Activated CD8-positive, alpha-beta memory T cell treated with anti-CD3 and anti-CD28 coated beads, Interleukin-2, amount 50 U/mL, for 24 hours (primary cell): Measurements from ENCODE around the gene TOX3.

Source experiments
- DNase-seq: peaks from one replicate; pipeline ENCODE4 v3.0.0-alpha.2; 2020; ENCODE audit errors: extremely low read depth

TOX3 gene

DNA sequence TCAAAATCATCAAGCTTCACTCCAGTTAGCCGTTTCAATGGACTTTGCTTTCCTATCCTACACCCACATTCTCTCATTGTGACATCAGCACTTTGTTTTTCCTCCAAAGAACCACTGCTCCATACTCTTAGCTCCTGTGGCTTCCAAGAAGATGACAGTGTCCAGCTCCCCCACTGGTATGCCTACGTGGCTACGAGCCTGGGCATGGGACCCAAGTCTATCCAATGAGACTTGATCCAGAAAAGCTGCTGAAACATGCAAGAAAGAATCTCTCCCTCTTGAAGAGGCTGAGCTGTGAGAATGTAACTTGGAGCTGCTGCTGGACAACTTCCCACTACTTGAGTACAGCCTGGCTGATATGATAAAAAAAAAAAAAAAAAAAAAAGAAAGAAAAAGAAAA is 9.4 kb downstream of the TOX3 start:
- no peak for DNase-seq

- no peak for DNase-seq
Measured at GRCh38 chr16:52535076-52535475, 11.9 kb downstream of the TOX3 start.

DNA sequence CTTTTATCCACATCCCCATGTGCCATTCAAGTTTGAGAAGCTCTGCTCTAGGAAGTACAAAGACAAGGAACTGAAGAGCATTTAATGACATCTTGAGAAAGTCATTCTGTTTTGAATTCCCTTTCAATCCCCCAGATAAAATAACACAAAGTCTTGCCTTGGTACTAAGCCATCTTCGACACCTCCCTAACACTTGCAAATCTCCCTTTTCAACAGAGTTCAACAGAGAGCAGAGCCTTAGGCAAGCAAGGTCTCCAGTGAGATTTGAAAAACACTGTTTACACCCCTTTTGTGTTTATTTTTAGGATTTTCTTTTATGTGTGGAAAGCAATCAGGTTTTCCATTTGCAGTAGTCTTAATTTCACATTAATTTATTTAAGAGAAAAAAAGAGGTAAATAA is 13.6 kb downstream of the TOX3 start:
- no peak for DNase-seq

DNA sequence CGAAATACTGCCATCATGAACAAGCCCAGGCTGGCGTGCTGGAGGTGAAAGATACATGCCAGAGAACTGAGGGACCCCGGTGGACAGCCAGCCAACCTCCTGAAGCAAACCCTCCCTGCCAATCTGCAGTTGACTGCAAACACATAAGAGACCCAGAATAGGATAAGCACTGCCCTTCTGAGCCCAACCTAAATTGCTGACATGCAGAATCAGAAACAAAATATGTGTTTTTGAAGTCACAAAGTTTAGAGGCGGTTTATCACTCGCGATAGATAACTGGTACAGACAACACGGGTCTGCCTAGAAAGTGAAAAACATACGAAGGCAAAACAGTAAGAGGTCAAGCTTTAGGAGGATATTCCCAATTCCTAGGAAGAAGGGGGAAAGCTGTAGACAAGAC is 14.6 kb downstream of the TOX3 start:
- DNase-seq = no peak

DNA sequence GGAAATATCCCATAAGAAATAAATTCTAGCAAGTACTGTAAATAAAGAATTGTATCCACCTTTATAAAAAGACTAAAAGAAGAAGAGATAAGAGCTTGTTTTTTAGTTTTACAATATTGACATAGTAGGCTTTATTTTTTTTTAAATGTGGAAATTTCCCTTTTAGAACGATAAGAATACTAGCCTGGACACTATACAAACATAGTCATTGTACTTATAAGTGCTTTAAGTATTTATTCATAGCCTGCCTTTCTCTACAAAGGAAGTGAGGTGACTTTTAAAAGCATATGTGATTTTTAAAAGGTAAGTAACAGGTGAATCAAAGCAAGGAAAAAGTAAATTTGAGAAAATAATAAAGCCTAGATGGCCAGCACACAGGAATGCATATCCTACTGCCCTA is 17.7 kb downstream of the TOX3 start:
- DNase-seq = no peak

DNA sequence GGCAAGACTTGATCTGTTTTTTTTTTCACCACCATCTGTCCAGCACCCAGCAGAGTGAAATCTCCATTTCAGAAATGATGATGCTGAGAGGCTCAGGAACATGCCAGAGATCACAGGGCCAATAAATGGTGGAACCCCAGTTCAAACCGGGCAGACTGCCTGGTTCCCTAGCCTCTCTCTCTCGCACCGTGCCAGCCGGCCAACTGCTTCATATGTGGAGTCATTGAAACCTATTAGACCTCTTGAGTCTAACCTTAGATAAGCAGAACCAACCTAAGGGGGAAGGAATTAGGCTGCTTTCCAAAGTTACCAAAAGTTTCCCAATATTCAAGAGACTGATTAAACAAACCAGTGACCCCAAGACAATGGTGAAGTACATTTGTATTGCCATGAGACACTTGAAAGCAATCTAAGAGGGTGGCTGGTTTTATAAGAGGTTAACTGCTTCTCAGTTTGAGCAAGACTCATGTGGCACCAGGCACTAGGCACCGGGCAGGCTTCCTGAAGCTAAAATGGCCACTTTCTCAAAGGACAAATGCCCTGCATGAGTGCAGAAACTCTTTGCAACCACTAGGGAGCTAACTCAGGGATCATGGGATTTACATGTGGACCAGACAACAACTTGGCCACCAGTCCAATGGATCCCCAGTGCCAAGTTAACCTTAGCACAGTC is 18.4 kb downstream of the TOX3 start:
- no peak for DNase-seq

DNA sequence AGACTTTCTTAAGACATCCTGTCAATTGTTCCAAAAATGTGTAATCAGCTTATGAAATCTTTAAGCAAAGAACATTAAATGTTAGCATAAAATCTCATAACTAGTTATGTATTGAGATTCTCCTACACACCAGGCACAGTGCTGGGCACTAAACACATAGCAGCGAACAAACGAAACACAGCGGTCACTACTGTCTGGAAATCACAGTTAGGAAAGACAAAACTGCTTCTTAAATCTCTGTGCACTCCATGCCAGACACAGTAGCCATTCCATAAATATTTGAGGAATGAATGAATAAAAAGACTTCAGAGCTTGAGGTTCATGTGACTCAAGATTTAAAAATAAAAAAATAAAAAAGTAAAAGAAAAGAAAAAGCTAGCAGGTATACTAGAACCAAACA is 20.1 kb downstream of the TOX3 start:
- DNase-seq = no peak

DNA sequence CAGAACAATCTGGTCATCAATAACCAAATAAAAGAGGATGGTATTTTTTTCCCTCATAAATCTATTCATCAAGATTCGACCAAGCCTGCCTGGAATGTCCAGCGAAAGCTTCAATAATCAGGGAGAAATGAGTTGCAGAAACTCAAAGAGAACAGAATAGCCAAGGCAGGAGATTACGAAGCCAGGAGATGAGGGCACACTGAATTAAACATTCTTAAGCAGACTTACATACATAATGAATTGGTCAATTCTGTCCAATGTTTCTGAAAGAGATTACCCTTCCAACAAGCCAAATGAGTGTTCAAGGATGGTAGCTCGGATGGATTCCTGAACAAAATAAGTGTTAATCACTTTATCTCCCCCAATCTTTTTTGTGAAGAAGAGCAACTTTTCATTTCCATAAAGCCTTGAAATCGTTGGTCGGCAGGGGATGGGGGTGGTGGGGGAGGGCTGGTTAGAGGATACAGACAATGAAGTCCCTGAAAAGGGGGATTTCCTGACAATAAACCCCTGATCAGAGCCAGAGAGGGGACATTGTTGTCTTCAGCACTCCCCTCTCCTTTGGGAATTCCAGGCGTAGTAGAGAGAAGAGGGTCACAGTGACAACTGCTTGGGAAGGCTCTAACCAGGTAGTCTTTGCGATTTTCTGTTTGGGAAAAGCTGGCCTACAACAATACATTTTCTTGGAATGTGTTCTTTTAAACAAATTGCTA is 20.7 kb downstream of the TOX3 start:
- DNase-seq = no peak

GRCh38 chr16:52521570-52521969 is 25.4 kb downstream of the TOX3 start:
- DNase-seq = no peak

DNA sequence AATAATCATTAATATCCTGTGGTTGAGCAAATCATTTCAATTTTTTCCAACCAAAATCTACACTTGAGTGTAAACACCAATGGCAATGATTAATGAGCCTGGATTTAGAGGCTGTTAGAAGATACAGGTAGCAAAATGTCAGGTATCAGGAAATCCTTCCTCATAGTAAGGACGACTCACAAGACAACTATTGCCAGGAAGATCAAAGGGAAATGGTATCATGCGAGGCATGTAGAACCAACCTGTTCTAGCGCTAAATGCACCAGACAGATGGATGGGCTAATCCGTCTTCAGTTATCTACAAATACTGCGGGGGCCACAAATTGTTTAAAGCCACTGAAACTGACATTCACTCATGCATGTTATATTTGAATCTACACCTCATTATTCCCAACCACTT is 28.1 kb downstream of the TOX3 start:
- no peak for DNase-seq

- DNase-seq = no peak
Measured at GRCh38 chr16:52515068-52515671, 31.8 kb downstream of the TOX3 start.

- DNase-seq = no peak
Measured at GRCh38 chr16:52512297-52512987, 34.5 kb downstream of the TOX3 start.

DNA sequence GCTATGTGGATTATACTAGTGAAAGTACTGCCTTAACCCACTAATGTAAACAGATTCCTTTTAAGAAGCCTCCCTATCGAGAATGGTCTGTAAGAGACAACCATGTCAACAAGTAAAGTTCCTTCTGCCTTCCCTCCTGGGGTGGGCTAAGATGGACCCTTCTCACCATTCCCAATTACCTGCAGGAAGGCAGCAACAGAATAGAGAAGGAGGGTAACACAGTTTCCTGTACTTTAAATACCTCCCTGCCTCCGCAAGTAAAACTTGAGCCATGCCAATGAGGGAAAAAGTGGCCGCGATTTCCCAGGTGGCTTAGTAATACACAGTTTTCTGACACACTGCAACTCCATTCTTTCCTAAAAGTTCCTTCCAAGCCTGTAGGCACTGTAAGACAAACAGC is 45.2 kb downstream of the TOX3 start:
- no peak for DNase-seq

- DNase-seq = no peak
Measured at GRCh38 chr16:52500963-52501362, 46.0 kb downstream of the TOX3 start.

DNA sequence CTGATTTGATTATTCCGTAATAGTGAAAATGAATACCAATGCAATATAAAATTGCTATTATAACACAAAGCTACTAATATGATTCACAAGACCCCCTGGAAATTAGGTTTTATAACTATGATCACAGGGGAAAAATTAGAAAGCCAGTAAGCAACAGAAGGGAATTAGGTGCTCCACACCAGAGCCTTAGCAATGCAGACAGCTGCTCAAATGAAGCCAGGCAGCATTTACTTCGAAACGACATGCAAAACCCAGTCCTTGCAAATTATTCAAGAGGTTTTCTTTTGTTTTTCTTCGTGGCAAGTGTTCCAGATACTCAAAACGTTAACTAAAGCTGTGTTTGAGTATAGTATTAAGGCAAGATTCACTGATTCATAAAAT is 47.9 kb downstream of the TOX3 start:
- no peak for DNase-seq

GRCh38 chr16:52498328-52499059 is 48.4 kb downstream of the TOX3 start:
- DNase-seq = no peak

DNA sequence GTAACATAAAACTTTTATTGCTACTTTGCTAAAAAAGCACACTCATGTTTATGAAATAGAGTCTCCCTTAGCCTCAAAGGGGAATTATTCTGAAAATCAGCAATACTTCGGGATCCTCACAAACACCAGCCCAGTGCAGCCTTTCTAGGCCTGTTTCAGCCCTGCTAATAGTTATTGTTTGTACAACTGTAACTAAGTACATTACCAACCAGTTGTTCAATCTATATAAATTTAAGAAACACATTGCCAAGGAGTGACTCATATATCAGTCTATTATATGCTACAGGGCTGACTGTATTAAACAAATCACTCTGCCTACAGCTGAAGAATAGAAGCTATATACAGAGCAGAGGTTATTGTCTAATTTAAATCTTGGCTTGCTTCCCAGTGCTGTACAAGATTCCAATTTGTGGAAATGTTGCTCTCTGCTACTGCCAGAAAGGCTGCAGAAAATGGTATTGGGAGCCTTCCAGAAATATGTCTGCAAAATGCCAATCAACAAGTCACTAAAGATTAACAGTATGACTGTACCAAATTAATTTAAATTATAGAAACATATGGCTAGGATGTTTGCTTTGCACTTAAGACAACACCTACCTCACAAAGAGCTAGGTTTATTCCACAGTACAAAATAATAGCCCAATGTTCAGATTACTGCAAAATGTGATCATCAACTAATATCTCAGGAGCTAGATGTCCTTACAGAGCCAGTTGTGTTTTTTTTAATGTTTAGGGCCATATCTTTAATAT is 49.7 kb downstream of the TOX3 start:
- DNase-seq = no peak

GRCh38 chr16:52496051-52496876 is 50.7 kb downstream of the TOX3 start:
- no peak for DNase-seq

GRCh38 chr16:52494621-52495020 is 52.3 kb downstream of the TOX3 start:
- no peak for DNase-seq

DNA sequence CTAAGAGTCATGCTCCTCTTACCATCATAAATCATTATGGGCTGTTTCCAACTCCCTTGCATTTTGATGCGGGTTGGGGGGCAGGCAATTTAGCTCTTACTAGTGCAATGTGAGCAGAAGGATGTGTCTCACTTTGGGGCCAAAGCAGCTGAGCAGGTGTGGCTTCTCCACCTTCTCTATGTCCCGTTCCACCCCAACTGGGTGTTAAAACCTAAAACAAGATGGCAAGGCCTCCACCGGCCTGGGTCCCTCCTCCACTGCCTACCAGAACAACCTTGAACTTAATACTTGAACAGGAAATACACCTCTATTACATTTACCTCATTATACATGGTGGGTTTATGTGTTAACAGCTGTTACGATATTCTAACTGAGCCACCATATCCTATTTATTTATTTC is 52.8 kb downstream of the TOX3 start:
- no peak for DNase-seq
